ENCODE measurements around the gene USP53. TPM values are rescaled to one million over a fixed set of nuclear protein-coding genes. Genes with fewer than 3 reads are reported as not detected.

USP53 gene
- total RNA-seq, 4 donors from 2014 or later, result 42.5 to 113 (median 68.3) TPM

DNA sequence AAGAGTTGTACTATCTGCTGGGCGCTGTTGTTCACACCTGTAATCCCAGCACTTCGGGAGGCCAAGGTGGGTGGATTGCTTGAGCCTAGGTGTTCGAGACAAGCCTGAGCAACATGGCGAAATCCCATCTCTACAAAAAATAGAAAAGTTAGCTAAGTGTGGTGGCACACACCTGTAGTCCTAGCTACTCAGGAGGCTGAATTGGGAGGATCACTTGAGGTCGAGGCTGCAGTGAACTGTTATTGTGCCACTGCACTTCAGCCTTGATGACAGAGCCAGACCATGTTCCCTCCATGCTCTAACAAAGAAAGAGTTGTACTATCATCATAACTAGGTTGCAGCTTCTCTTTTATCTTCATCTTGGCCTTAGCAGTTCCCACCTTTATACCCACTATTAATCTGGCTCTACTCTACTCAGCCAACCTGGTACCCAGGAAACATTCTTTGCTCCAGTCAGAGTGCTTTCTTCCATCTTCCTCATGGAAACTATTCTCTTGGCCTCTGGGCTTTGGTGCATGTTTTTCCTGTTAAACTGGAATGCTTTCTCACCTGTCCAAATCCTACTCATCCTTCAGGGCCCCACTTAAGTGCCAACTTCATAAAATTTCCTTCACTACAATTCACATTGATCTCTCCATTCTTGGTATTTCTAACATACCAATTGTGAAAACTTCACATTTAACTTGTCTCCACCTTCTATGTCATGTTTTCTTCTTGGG lies 91.2 kb downstream of the USP53 start:
- no peaks in the 10 kb centered on the region for H3K27me3 ChIP-seq
- peaks cover 7% of the 10 kb centered on the region in 2 donors for H3K4me1 ChIP-seq
- TF ChIP-seq CTCF (IDR thresholded peaks at IDR 0.05), result no peak
- TF ChIP-seq POLR2A (IDR thresholded peaks at IDR 0.05), result no peak
- H3K27ac ChIP-seq, result no peak overlapping the region
- 86 to 96% methylated on average over 5 of the region's 5 CpGs for WGBS, 2 donors
- H3K9me3 ChIP-seq, result no peaks in the 10 kb centered on the region
- no peaks in the 10 kb centered on the region for H3K36me3 ChIP-seq
- intact Hi-C loops (cut with DNase I), result no loop called here
- no peak for DNase-seq
- no peak overlapping the region for H3K4me3 ChIP-seq (replicated peaks in 1 of 3)

DNA sequence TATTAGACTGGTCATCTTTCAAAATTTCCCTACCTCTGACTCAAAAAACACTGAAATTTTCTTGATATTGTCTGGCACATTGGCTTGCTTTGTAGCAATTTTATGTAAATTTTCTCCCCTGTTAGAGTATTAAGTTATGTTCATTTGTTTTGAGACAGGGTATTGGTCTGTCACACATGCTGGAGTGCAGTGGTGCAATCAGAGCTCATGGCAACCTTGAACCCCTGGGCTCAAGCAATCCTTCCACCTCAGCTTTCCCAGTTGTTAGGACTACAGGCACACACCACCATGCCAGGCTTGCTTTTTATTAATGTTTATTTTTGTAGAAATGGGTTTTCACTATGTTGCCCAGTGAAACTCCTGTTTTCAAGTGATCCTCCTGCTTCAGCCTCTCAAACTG lies 91.9 kb downstream of the USP53 start:
- Histone ChIP-seq H3K27me3 (no peaks in the 10 kb centered on the region), H3K4me3 (replicated peaks in 1 of 3) (no peak overlapping the region), H3K36me3 (no peaks in the 10 kb centered on the region), H3K27ac (no peak overlapping the region), H3K4me1 (peaks cover under 1 to 3% of the 10 kb centered on the region in 2 donors), H3K9me3 (no peaks in the 10 kb centered on the region)
- intact Hi-C loops (cut with DNase I), result no loop called here
- DNase-seq, result no peak
- TF ChIP-seq CTCF (IDR thresholded peaks at IDR 0.05), result no peak
- TF ChIP-seq POLR2A (IDR thresholded peaks at IDR 0.05), result no peak

DNA sequence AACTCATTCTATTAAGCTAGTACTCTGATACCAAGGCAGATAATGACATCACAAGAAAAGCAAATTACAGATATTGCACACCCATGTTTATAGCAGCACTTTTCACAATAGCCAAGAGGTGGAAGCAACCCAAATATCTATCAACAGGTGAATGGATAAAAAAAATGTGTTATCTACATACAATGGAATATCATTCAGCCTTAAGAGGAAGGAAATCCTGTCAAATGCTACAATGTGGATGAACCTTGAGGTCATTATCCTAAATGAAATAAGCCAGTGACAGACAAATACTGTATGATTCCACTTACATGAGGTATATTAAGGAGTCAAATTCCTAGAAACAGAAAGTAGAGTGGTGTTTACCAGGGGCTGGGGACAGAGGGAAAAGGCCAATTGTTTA lies 95.1 kb downstream of the USP53 start:
- no peaks in the 10 kb centered on the region for H3K27me3 ChIP-seq
- TF ChIP-seq POLR2A (IDR thresholded peaks at IDR 0.05) (no peak), CTCF (IDR thresholded peaks at IDR 0.05) (no peak)
- no peaks in the 10 kb centered on the region for H3K36me3 ChIP-seq
- H3K4me1 ChIP-seq, result no peaks in the 10 kb centered on the region
- DNase-seq, result no peak
- no peak overlapping the region for H3K27ac ChIP-seq
- no peak overlapping the region for H3K4me3 ChIP-seq (replicated peaks in 1 of 3)
- H3K9me3 ChIP-seq, result no peaks in the 10 kb centered on the region
- intact Hi-C loops (cut with DNase I), result no loop called here

DNA sequence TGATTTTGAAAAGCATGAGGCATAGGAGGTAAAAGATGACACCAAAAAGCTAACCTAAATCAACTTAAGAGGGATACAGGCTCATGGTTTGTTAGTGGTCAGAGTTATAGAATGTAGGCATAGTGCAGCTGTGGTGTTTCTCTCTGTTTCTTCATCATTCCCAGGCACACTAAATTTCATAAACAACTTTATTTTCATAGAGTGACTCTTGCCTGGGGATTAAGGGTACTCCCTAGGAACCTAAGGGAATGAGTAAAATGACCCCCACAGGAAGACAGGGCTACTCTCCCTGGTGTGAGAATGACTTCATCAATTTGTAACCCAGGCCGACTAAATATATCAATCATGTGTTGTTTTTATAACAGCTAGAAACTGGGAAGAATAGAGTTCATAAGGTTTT lies 98.3 kb downstream of the USP53 start:
- intact Hi-C loops (cut with DNase I), result no loop called here
- H3K4me1 ChIP-seq, result no peaks in the 10 kb centered on the region
- no peak for DNase-seq
- H3K36me3 ChIP-seq, result no peaks in the 10 kb centered on the region
- WGBS, 2 donors, result 56 to 74% methylated on average over 1 of the region's 1 CpG
- no peak overlapping the region for H3K4me3 ChIP-seq (replicated peaks in 1 of 3)
- H3K27ac ChIP-seq, result no peak overlapping the region
- TF ChIP-seq POLR2A (IDR thresholded peaks at IDR 0.05), result no peak
- TF ChIP-seq CTCF (IDR thresholded peaks at IDR 0.05), result no peak
- no peaks in the 10 kb centered on the region for H3K9me3 ChIP-seq
- no peaks in the 10 kb centered on the region for H3K27me3 ChIP-seq

DNA sequence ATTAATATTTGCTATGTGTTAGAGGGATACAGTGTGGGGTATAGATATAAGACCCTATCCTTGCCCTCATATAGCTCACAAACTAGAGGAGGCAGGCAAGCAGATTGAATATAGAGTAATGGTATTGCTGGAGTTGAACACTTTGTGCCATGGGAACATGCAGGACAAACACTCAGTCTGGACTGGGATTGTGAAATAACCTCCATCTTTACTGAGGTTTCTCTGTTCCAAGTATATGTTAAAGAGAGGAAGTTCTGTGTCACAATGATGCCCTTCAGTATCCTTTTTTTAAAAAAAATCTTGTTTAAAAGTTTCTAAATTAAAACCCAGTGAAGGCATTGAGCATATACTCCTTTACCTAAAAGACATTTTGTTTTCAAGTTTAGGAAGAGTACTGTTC lies 100.7 kb downstream of the USP53 start:
- DNase-seq, result no peak
- TF ChIP-seq CTCF (IDR thresholded peaks at IDR 0.05) (no peak), POLR2A (IDR thresholded peaks at IDR 0.05) (no peak)
- no peak overlapping the region for H3K27ac ChIP-seq
- no peaks in the 10 kb centered on the region for H3K9me3 ChIP-seq
- H3K27me3 ChIP-seq, result no peaks in the 10 kb centered on the region
- no peak overlapping the region for H3K4me3 ChIP-seq (replicated peaks in 1 of 3)
- intact Hi-C loops (cut with DNase I), result no loop called here
- no peaks in the 10 kb centered on the region for H3K4me1 ChIP-seq
- H3K36me3 ChIP-seq, result no peaks in the 10 kb centered on the region

Measured in thyroid gland (tissue), 4 donors.